ENCODE results near the gene SMC6.

Gene SMC6

GRCh38 chr2:17753803-17754663 is at the start of gene SMC6, which contains the start of gene GEN1:
TSS of gene SMC6 (minus strand) at chr2:17753810. CDS start at chr2:17745946, 7,864 bp downstream.
TSS of gene GEN1 (plus strand) at chr2:17754138. CDS start at chr2:17759944, 5,806 bp downstream.
- peak; percentile 84 to 95 for DNase-seq

- no peak for DNase-seq
These were observed 47.3 kb upstream of the SMC6 start for GRCh38 chr2:17800693-17801458.

DNA sequence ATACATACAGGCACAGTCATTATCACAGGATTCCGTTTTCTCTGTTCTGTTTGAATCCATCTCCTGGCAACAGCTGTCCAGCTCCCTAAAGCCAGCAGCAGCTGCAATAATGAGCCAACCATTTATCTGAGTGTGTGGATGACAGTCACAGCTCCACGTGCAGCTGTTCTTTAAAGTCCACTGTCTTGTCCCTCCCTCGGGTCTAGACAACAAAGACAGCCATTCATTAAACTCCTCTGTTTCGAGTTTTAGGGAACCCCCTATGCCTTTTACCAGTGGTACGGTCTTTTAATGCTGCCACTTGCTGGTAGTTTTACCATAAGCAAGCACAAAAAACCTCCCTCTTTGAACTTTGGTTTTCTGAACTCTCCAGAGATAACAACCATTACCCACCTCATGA is 46.6 kb upstream of the SMC6 start:
- DNase-seq = no peak

DNA sequence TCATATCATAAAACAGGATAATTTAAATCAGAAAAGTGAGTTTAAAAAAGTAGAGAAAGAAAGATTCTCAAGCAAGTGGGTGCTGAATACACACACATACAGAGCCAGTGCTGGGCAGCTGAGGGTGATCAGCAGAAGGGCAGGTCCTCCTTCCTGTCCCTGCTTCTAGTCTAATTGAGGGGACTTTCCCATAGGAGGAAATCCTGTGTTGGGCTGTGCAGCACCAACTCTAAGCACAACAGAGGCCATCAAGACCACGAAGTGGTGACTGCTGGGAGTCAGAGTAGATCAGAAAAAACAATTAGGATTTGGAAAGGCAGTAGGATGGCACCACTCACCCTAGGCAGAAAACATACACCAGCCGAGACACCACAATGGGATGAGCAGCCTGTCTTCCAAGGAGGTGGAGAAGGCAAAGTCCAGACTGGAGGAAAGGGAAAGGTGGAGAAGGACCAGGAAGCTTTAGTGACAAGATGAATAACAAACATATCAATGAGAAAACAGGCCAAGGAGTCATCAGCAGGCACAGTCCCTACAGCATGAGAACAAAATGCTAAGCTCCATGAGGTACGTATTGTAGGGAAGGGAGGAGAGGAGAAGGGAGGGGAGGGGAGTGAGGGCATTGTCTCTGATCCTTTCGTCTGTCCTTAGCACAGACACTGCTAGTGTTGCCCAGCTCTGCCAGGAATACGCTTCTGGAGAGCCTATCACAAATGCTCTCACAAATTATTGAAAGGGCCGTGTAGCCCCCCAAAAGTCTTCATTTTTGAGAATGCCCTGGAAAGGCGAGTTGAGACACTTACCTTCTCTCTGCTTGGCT is 45.9 kb upstream of the SMC6 start:
- no peak for DNase-seq

- no peak for DNase-seq
These were observed 44.7 kb upstream of the SMC6 start for GRCh38 chr2:17798338-17798737.

- DNase-seq = no peak
These were observed 41.7 kb upstream of the SMC6 start for GRCh38 chr2:17795309-17795708.

DNA sequence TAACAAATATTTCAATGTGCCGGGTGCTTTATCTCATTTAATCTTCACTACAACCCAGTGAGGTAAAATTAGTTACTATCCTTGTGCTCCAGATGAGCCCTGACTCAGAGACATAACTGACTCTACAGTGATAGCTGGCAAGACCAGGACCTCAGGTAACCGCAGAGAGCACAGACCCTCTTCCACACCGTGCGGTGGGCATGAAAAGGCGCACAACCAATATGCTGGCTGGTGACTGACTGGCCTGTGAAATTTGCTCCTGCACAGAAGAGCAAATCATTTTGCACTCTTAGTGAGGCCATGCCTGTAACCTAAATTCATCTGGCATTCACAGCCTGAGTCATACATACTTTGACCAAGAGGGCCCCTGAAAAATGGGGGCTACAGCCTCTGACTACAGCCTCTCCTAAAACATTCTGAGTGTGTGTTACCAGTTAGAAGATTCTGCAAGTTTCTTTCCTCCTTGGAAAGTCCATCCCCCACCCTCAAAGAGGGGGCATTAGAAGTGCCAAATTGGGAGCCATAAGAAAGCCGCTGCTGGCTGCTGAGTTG is 40.3 kb upstream of the SMC6 start:
- DNase-seq = no peak

GRCh38 chr2:17793296-17793695 is 39.7 kb upstream of the SMC6 start:
- DNase-seq = no peak

DNA sequence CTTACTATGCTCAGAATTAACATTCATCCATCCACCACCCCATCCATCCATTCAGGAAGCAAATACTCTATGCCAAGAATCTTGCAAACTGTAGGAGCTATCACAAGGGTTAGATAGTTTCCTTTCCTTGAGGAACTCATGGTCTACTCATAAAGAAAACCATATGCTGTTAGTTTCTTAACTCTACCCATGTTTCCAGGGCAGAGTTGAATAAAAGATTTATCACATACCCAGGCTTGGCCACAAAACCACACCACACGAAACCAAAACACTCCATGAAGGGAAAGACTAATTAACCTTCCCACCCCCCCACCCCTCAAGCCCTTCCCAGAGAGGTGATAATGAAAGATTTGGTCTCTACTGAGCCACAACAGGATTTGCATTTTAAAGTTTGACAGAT is 38.9 kb upstream of the SMC6 start:
- DNase-seq = no peak

GRCh38 chr2:17791817-17792130 is 38.2 kb upstream of the SMC6 start:
- no peak for DNase-seq

GRCh38 chr2:17791121-17791816 is 37.7 kb upstream of the SMC6 start:
- peak; percentile 44 to 49 for DNase-seq

- no peak for DNase-seq
These were observed 36.9 kb upstream of the SMC6 start for GRCh38 chr2:17790536-17790935.

GRCh38 chr2:17788773-17789172 is 35.2 kb upstream of the SMC6 start:
- no peak for DNase-seq

GRCh38 chr2:17786727-17787126 is 33.1 kb upstream of the SMC6 start:
- no peak for DNase-seq

GRCh38 chr2:17781482-17781881 is 27.9 kb upstream of the SMC6 start:
- DNase-seq = no peak

GRCh38 chr2:17780546-17780945 is 26.9 kb upstream of the SMC6 start:
- DNase-seq = no peak

GRCh38 chr2:17772532-17772931 is 18.9 kb upstream of the SMC6 start:
- DNase-seq = no peak

GRCh38 chr2:17771956-17772355 is 18.3 kb upstream of the SMC6 start:
- no peak for DNase-seq

DNA sequence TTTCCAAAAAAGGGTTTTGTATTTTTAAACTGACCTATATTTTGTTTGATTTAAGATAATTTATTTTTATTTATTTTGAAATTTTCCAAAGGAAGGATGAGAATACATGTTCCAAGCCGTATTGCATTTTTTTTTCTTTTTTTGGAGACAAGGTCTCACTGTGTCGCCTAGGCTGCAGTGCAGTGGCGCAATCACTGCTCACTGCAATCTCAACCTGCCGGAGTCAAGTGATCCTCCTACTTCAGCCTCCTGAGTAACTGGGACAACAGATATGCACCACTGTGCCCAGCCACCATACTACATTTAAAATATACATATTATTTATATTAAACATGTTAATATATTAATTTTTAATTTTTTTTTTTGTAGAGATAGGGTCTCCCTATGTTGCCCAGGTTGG is 15.3 kb upstream of the SMC6 start:
- DNase-seq = no peak

DNA sequence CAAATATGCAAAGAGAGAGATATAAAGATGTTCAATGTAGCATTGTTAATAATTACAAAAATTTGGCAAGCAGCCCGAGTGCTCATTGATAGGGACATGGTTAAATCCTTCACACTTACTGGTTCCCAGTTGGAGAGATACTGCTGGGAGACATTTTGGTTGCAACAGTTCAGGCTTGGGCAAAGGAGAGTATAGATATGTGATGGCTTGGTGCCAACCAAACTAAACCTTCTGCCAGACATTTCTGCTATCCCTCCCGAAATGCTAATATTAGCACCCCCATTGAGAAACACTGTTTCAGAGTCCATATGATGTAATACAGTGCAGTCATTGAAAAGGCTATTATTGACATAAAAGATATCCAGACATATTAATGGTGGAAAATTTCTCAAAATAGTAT is 11.8 kb upstream of the SMC6 start:
- DNase-seq = no peak

DNA sequence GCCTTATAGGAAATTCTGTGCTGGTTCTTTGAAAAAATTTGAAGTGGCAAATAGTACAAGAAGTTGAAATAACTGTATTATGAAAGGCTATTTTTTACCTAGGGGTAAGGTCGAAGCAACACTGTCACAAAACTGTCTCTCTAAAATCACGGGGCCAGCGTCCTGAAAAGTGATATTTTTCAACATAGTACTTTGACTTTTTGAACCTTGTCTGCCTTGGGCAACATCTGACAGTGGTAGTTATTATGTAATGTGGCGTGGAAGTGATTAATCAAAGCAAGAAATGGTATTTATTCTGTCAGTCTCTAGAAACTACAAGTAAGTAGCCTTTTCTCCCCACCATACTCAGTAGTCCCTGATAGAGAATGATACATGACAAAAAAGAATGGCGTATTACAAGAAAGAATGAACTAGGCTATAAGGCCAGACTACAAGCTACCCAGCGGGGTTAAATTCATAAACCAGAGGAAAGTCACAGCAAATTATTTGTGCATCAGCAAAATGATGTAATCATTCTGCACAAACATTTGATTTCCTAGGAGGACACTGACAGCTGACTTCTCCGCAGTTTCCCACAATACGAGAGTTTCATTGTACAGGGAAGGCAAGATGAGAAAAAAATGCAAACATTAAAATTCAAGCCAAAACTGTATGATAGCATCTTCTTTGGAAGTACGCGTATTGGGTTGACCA is 10.2 kb upstream of the SMC6 start:
- no peak for DNase-seq

DNA sequence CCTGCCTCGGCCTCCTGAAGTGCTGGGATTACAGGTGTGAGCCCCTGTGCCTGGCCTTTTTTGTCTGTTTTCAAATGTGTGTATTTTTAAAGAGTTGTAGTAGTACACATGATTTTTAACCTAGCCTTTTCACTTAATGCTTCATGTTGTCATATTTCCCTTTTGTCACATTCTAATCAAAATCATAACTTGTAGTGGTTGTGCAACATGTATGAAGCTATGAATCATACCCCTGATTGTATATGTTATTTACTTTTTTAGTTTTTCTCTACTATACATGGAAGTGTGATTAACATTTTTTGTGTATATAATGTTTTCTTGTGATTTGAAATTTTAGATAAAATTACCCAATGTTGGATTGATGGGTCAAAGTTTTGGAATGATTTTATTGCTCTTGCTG is 8.8 kb upstream of the SMC6 start:
- DNase-seq = no peak
